HUES48 (cell line): ENCODE measurements around the gene PHGDH.
"Not testable (repeated sequence)": the region's sequence is repeated elsewhere in the genome, so short reads cannot be mapped to it uniquely, and the experiment has no call there.

Source experiments
- H3K27ac ChIP-seq: one replicate; pipeline ENCODE4 v1.7.0; 2013; ENCODE audit warnings: low read depth, low read length, inconsistent platforms
- H3K27me3 ChIP-seq: 2 replicates; pipeline ENCODE4 v1.6.1; 2013; ENCODE audit warnings: mild to moderate bottlenecking, low read length; ENCODE audit not compliant: control insufficient read depth, insufficient read depth
- H3K36me3 ChIP-seq: 2 replicates; pipeline ENCODE4 v1.6.1; 2013; ENCODE audit warnings: low read length; ENCODE audit not compliant: control insufficient read depth, insufficient read depth
- H3K4me1 ChIP-seq: 2 replicates; pipeline ENCODE4 v1.6.1; 2013; ENCODE audit warnings: mild to moderate bottlenecking, low read length; ENCODE audit not compliant: control insufficient read depth, insufficient read depth
- H3K4me3 ChIP-seq: 2 replicates; pipeline ENCODE4 v1.5.1; 2013; ENCODE audit warnings: mild to moderate bottlenecking, low read depth, low read length
- H3K9ac ChIP-seq: 2 replicates; pipeline ENCODE4 v1.6.1; 2013; ENCODE audit warnings: mild to moderate bottlenecking, low read depth, low read length, moderate library complexity
- H3K9me3 ChIP-seq: 2 replicates; pipeline ENCODE4 v1.6.1; 2013; ENCODE audit warnings: low read length; ENCODE audit not compliant: control insufficient read depth, insufficient read depth

The PHGDH gene

GRCh38 chr1:119779869-119780356 lies 68.2 kb downstream of the PHGDH start:
- Histone ChIP-seq H3K27me3 (no peaks in the 10 kb centered on the region), H3K27ac (no peak overlapping the region), H3K9me3 (no peaks in the 10 kb centered on the region), H3K4me3 (no peak overlapping the region), H3K36me3 (no peaks in the 10 kb centered on the region), H3K4me1 (no peaks in the 10 kb centered on the region), H3K9ac (no peak overlapping the region)

GRCh38 chr1:119781434-119782210 lies 69.9 kb downstream of the PHGDH start:
- H3K9me3 ChIP-seq = no peaks in the 10 kb centered on the region
- no peak overlapping the region for H3K4me3 ChIP-seq
- no peaks in the 10 kb centered on the region for H3K27me3 ChIP-seq
- H3K9ac ChIP-seq = no peak overlapping the region
- no peaks in the 10 kb centered on the region for H3K36me3 ChIP-seq
- H3K4me1 ChIP-seq = no peaks in the 10 kb centered on the region
- no peak overlapping the region for H3K27ac ChIP-seq

DNA sequence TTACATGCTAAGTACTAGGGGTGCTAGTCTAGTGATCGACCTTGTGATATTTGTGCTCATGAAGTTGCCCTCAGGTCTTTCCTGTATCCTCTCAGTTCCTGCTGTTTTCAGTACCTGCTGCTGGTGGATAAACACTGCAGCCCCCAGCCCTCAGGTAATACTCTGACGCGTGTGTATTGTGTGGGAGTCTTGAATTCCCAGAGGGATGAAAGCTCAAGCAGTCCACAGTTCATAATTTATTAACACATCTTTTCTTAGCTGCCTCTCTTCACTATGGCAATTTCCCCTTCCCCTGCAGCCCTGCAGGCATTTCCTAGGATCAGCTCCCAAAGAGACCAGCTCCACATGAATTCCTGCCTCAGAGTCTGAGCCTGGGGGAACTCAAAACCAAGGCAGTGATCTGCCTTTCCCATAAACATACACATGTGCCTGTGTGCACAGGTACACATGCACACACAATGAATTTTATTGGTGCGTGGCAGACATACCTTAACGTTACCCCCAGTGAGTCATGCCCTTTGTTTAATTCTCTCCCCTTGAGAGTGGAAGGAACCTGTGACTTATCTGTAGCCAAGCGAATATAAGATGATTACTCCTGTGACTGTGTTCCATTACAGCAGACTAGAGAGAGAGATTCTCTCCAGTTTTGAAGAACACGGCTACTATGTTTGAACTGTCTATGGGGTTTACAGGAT lies 71.0 kb downstream of the PHGDH start:
- no peaks in the 10 kb centered on the region for H3K9me3 ChIP-seq
- no peaks in the 10 kb centered on the region for H3K36me3 ChIP-seq
- H3K27ac ChIP-seq = no peak overlapping the region
- H3K4me3 ChIP-seq = no peak overlapping the region
- no peaks in the 10 kb centered on the region for H3K4me1 ChIP-seq
- no peaks in the 10 kb centered on the region for H3K27me3 ChIP-seq
- H3K9ac ChIP-seq = no peak overlapping the region

- Histone ChIP-seq H3K9ac (no peak overlapping the region), H3K4me1 (no peaks in the 10 kb centered on the region), H3K9me3 (no peaks in the 10 kb centered on the region), H3K27me3 (no peaks in the 10 kb centered on the region), H3K36me3 (no peaks in the 10 kb centered on the region), H3K27ac (no peak overlapping the region), H3K4me3 (no peak overlapping the region)
Measured at GRCh38 chr1:119783354-119784185, 71.8 kb downstream of the PHGDH start.

- Histone ChIP-seq H3K9me3 (no peaks in the 10 kb centered on the region), H3K27me3 (no peaks in the 10 kb centered on the region), H3K9ac (no peak overlapping the region), H3K27ac (no peak overlapping the region), H3K4me3 (no peak overlapping the region), H3K36me3 (no peaks in the 10 kb centered on the region), H3K4me1 (no peaks in the 10 kb centered on the region)
Measured at GRCh38 chr1:119784191-119784781, 72.6 kb downstream of the PHGDH start.

DNA sequence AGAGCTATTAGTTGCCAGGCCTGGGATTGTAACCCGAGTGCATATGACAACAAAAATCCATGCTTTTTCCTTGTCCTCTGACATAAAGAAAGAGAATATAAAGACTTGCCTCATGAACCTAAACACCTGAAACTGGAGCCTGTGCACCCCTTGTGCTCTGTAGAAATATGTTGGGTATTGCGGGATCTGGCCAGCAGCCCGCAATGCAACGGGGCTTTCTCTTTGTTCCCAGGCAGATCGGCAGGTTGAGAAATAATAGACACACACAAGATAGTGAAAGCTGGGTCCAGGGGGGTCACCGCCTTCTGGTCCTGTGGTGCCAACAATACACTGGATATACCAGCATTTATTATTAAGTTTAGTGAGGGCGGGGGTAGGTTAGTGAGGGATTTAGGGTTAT lies 74.3 kb downstream of the PHGDH start:
- H3K4me1 ChIP-seq, H3K27me3 ChIP-seq, H3K27ac ChIP-seq, H3K9ac ChIP-seq, H3K4me3 ChIP-seq, H3K36me3 ChIP-seq, H3K9me3 ChIP-seq: not testable (repeated sequence)

DNA sequence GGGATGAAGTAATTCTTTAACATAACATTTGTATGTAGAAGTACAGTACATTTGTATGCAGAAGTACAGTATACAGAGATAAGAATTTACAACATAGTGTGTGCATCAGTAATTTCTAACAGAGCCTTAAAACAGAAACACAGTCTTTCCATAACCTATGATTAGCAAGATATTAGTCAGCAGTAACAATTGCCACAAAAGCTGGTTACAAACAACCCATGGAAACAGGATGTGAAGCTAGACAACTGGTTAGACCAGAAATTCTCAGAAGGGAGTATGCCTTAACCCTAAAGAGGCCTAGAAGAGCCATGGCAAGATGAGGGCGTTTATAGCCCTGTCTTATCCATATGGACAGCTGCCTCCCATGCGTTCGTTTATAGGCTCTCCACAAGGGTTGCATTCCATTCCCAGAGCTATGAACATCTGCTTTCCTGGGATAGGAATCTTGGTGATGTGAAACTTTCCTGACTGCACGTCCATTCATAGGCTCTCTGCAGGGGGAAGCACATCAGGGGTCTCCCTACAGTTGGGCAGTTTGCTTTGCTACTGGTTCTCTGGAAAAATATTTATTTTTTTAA lies 74.8 kb downstream of the PHGDH start:
- not testable (repeated sequence) for H3K4me1 ChIP-seq, H3K27me3 ChIP-seq, H3K9ac ChIP-seq, H3K4me3 ChIP-seq, H3K27ac ChIP-seq, H3K9me3 ChIP-seq, H3K36me3 ChIP-seq

- H3K4me3 ChIP-seq = no peak overlapping the region
- no peaks in the 10 kb centered on the region for H3K27me3 ChIP-seq
- no peak overlapping the region for H3K9ac ChIP-seq
- H3K27ac ChIP-seq = no peak overlapping the region
- H3K9me3 ChIP-seq = no peaks in the 10 kb centered on the region
- no peaks in the 10 kb centered on the region for H3K36me3 ChIP-seq
- H3K4me1 ChIP-seq = no peaks in the 10 kb centered on the region
Measured at GRCh38 chr1:119787776-119788175, 76.0 kb downstream of the PHGDH start.

DNA sequence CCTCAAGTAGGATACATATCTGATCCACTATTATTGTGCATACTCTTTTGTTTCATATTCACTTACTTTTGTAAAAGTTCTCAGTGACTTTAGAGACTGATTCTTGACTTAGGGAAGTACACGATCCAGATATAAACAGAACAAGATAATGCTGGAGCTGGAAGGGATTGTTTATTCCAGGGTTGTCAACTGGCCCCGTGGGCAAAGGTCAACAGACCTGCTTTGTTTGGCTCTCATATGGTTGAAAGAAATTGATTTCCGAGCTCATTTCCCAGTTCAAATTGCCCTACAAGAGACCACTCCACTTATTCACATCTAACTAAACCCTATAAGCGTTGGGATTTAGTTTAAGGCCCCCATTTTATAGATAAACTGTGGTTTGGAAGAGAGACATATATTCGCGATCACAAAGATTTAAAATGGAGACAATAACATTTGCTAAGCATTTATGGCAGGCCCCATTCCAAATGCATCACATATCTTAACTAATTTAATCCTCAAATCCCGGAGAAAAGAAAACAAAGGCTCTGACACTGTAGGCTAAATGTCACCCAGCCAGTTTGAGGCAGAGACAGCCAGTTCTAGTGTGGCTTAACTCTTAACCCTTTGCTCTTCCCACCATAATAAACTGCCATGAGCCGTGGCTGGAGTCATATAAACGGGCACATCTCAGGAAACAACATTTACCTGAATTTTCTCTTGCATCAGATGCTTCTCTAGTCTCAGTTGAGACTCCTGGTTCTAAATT lies 78.9 kb downstream of the PHGDH start:
- peak overlapping the region; percentile 44 for H3K27ac ChIP-seq
- no peak overlapping the region for H3K4me3 ChIP-seq
- H3K36me3 ChIP-seq = no peaks in the 10 kb centered on the region
- no peaks in the 10 kb centered on the region for H3K4me1 ChIP-seq
- H3K27me3 ChIP-seq = no peaks in the 10 kb centered on the region
- no peaks in the 10 kb centered on the region for H3K9me3 ChIP-seq
- no peak overlapping the region for H3K9ac ChIP-seq

- H3K9ac ChIP-seq = no peak overlapping the region
- H3K4me1 ChIP-seq = no peaks in the 10 kb centered on the region
- H3K27ac ChIP-seq = peak overlapping the region; percentile 34
- H3K9me3 ChIP-seq = no peaks in the 10 kb centered on the region
- H3K27me3 ChIP-seq = no peaks in the 10 kb centered on the region
- H3K36me3 ChIP-seq = no peaks in the 10 kb centered on the region
- H3K4me3 ChIP-seq = no peak overlapping the region
Measured at GRCh38 chr1:119791377-119791776, 79.6 kb downstream of the PHGDH start.
